NCI-H187 treated with DMSO at 0.1 percent for 48 hours (cell line): ENCODE data around the gene CORO7.

Experiments
- DNase-seq: peaks from one replicate; lab custom pipeline; 2025; lab: John Stamatoyannopoulos, UW

The CORO7 gene

DNA sequence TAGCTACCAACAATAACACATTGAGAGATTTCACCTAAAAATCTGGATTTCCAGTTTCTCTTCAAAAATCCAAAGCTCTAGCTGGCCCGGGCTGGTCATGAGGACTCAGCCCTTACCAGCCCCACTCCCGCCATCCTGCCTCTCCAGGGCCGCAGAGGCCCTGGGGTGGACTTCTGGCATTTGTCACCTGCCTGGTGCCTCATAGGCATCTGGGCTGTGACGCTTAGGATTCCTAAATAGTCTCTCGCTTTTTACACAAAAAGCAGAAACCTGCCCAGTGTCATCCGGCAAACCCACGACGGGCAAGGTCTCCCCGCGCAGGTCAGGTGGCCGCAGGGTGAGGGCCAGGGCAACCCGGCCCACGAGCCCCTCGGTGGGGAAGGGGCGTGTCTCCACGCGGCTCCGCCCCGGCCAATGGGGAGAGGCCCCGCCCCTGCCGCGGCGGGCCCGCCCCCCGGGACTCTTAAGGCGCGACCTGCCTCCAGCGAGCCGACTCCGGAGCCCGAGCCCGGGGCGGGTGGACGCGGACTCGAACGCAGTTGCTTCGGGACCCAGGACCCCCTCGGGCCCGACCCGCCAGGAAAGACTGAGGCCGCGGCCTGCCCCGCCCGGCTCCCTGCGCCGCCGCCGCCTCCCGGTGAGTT, 44.9 kb downstream of the CORO7 start, which contains the start of gene VASN:
Gene VASN (plus strand): TSS at position 492 of the 644 bp plus-strand sequence. CDS start 9,030 bp downstream, outside the sequence.
- DNase-seq, result no peak

DNA sequence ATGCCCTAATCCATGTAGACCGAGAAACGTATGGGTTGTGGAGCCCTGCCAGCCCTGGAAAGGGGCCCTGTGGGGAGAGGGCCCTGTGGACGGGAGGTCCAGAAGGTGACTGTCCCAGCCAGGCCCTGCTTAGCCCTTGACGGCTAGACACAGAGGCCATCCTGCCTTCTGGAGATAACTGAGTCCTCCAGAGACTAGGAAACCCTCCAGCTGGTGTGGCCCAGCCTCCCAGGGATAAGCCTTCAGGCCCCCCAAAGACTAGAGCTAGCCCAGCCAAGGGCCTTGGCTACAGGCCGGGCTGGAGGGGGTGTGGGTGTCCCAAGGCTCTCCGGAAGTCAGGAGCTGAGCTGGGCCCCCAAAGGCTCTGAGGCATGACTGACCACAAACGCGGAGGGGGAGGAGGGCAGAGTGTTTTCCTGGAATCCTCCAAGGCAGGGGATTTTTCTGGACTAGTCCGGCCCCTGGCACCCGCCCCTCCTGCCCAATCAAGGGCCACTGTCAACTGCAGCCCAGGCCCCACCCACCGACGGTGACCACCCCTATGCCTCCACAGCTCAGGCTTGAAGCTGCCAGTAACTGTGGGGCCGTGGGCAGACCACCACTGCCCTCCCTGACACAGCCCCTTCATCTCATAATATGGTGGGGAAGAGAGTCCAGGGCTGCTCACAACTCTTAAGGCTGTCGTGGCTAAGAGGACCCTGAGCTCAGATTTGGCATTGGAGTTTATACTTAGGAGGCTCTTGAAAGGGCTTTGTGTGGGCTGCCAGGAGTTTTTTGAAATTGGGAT, 45.6 kb downstream of the CORO7 start:
- no peak for DNase-seq

DNA sequence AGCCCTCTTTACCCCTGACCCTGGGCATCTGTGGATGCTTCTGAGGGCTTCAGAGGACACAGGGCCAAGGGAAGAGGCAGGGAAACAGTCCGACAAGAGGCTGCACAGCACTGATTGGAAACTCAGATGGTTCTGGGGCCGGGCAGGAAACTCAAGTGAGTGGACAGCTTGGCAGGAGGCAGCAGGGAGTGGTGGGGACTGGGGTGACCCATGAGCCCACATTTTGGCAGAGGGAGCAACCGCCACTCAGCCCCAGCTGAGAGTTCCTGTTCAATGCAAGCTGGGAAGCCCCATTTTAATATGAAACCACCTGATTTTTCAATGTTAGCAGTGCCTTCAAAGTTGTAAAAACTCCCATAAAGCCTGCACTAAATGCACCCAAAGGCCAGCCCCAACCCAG, 46.2 kb downstream of the CORO7 start:
- DNase-seq, result no peak

DNA sequence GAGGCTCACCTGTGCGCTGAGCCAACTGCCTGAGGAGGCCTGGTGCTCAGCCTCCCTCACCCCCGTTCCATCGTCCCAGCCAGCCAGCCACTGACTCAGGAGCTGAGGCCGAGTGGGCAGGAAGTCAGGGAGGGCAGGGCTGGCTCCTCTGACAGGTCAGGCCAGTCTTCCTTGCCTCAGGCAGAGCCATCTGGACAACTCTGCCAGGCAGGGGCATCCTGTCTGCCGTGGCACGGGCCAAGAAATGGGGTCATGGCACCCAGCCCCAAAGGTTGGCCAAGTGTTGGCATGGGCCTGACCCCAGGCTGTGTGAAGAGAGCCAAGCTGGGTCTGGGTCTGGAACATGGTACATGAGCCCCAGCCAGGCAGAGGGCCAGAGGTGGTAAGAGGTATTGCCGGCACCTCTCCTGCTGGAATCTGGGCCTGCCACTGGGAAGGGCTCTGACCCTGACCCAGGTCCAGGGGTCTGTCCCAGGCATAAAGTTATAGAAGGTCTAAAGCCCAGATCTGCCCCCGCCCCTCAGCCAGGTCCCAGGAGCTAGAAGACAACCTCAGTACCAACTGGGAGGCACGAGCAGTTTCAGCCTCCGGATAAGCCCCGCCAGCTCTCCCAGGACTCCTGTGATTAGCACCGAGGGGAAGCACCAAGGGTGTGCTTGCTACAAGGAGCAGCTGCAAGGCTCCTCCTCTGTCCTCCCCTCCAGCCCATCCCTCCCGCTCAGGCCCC, 47.2 kb downstream of the CORO7 start:
- DNase-seq, result no peak

DNA sequence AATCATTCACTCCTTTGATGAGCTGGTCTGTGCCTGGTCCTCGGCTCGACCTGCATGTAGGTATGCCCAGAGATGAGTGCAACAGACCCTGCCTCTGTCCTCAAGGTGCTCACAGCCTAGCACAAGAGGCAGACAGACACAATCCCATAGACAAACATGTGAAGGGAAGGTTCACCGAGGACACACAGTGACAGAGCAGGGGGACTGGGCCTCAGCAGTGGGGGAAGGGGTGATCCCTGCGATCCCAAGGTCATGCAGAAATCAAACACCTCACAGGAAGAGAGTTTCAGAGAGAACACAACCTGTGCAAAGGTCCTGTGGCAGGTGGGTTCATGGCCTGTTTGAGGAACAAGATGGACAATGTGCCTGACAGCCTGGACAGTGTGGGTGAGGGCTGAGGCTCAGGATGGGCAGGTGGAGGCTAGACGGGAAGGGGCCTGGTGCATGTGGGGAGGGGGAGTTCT, 49.0 kb downstream of the CORO7 start:
- no peak for DNase-seq

DNA sequence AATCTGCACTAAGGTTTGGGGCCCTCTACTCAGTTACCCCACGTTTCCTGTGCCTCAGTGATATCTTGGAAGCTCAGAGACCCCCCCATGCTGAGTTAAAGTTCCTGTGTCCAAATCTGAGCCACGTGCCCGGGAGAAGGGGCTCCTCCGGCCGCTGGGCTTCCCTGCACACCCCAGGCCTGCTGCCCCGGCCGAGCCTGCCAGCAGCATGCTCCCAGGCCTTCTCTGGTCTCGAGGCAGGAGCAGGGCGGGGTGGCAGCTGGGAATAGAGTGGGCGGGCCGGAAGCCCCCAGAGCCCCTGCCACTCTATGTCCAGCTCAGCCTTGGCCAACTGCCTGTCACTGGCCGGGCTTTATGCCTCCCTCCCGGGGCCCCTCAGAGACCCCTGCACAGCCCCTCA, 50.4 kb downstream of the CORO7 start:
- DNase-seq, result no peak

DNA sequence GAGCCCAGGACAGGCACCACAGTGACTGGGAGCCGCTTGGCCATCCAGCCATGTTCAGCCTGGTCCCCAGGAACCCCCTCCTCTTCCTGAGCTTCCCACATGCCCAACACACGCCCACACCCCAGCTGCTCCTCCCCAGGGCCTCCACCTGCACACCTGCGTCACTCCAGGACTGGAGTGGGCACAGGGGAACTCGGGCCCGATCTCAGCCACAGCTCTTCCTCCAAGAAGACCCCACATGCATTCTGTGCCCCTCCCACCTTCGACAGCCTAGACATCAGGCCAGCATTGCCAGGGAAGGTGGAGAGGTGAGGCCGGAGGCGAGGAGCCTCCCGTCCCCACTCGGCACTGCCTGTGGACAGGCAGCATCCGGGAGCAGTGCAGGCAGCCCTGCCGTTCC, 50.8 kb downstream of the CORO7 start:
- DNase-seq, result no peak

DNA sequence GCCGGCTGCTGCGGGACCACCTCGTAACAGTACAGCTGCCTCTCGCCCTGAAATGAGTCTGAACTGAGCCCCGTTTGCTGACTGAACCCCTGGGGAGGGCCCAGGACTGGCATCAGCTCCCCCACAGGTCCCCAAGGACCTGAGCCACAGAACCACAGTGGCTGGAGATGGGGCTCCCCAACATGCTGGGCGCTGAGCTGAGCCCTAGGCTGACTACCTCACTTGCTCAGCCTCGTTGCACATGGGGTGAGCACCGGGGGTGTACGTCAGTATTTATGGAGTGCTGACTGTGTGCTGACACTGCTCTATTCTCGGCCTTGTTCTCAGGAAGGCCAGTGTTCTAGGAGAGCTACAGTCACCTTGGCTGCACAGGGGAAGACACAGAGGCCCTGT, 51.4 kb downstream of the CORO7 start:
- no peak for DNase-seq

DNA sequence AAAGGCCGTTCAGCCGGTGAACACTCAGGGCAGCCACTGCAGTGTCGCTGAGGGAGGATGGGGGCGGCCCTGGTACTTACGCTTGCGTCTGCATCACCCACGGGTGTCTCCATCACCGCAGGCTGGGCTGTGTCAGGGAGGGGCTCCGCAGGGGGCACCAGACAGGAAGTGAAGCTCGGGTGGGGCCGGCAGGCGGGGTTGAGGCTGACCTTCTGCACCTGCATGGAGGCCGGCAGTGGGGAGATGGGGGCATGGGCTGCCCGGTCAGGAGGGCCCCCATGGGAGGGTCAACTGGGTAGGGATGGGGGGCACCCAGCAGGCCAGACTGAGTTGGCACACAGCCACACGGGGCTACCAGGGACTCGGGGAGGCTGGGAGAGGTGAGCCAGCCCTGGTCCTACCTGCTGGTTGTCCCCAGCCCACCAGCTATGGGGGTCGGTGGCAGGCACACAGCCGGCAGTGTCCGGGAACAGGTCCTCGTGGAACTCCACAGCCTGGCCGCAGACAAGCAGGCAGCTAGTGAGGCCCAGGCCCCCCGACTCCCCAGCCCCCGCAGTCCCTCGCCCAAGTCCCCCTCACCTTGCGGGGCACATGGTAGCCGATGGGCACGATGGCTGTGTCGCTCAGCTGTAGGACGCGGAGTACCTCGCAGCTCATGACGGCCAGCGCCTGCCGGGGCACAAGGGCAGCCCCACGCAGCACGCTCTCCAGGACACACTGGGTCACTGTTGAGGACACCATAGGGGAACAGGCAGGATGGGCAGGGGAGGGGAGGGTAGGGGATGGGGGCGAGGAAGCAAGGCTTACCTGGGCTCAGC, 52.0 kb downstream of the CORO7 start:
- no peak for DNase-seq

DNA sequence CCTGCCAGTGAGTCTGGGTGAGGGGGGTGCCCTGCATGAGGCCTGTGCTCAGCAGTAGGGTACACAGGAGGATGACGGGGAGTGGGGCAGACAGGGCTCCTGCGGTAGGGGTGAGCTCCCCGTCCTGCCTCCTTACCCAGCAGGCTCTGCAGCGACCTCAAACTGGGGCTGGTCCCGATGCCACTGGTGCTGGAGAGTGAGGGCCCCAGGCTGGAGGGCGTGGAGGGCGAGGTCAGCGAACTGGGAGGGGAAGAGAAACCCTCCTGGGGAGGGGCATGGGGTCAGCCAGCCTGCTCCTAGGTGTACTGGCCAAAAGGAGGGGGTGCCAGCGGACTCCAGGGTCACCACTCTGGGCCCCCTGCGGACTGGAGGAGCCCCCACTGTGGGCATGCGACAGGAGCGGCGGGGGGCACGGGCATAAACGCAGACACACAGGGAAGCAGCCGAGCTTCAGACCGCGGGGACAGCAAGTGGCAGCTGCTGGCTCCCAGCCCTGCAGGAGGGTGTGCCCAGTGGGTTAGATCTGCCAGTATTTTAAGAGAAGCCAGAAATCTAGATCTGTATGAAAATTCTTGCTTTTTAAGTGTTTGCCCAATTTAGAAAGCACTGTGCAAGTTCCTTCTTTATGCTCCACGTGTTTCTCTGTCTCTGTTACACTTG, 53.8 kb downstream of the CORO7 start:
- DNase-seq, result no peak

DNA sequence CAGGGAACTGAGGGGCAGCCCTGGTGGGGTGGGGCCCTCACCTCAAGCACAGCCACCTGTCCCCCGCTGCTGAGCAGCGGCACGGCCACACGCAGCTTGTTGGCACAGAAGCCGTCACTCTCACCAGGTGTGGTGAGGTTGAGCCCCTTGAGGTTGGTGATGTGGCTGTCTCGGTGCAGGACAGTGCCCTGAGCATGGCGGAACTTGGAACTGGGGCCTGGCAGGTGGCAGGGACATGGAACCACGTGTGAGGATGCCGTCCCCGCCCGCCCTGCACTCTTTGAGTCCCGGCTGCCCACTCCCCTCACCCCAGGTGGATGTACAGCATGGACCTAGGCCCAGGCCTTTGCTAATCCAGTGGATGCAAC, 54.5 kb downstream of the CORO7 start:
- DNase-seq, result no peak

DNA sequence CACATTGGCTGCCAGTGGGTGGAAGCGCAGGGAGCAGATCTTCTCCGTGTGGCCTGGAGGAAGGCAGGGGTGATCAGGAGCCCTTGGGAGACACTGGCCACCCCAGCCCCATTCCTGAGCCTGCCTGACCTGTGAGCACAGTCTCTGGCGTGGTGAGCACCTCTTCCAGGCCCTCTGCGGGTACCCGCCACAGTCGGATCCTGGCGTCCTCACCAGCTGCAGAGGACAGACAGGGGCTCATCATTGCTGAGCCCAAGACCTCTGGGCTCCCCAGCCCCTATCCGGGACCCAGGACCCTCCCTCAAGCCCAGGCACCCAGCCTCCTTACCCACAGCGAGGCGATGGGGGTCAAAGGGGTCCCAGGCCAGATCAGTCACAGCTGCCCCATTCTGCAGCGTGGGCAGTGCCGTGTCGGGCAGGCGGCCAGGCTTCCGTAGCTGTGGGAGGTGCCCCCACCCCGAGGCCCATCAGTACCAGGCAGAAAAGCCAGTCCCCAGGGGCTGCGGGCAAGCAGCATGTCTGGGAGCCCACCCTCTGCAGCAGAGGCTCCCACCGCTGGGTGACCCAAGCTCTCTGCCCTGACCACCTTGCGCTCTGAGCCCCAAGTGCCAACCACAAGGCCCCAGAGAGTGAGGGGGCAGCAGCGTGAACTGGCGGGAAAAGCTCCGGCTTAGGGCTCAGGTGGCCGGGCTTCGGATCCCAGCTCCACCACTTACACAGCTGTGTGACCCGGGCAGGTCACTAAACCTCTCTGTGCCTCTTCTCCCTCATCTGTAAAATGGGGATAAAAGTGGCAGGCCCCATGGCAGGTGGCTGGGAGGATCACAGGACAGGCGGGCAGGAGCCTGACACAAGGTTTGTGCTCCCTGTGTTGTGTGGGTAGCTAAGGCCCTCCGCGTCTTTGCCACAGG, 55.1 kb downstream of the CORO7 start:
- no peak for DNase-seq

DNA sequence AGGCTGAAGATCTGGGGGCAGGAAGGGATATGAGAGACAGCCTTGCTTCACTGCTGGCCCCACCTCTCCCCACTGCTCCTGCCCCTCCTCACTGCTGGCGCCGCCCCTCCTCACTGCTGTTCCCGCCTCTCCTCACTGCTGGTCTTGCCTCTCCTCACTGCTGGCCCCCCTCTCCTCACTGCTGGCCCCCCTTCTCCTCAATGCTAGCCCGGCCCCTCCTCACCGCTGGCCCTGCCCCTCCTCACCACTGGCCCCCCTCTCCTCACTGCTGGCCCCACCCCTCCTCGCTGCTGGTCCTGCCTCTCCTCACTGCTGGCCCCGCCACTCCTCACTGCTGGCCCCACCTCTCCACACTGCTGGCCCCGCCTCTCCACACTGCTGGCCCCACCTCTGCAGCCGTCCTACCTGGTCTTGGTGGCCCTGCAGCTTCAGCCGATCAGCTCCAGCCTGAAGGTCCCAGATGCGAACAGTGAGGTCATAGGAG, 55.8 kb downstream of the CORO7 start:
- no peak for DNase-seq

DNA sequence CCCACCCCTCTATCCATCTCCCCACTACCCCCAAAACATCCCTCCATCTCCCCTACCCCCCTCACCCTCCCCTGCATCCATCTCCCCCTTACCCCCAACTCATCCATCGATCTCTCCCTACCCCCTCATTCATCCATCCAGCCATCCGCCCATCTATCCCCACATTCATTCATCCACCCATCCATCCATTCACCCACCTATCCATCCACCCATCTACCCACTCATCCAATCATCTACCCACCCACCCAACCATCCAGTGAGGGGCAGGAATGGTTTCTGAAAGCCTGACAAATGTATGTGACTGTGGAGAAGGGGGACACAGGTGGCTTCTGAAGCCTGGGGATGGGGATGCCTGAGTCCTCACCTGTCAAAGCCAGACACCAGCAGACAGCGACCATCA, 56.5 kb downstream of the CORO7 start:
- DNase-seq, result no peak

DNA sequence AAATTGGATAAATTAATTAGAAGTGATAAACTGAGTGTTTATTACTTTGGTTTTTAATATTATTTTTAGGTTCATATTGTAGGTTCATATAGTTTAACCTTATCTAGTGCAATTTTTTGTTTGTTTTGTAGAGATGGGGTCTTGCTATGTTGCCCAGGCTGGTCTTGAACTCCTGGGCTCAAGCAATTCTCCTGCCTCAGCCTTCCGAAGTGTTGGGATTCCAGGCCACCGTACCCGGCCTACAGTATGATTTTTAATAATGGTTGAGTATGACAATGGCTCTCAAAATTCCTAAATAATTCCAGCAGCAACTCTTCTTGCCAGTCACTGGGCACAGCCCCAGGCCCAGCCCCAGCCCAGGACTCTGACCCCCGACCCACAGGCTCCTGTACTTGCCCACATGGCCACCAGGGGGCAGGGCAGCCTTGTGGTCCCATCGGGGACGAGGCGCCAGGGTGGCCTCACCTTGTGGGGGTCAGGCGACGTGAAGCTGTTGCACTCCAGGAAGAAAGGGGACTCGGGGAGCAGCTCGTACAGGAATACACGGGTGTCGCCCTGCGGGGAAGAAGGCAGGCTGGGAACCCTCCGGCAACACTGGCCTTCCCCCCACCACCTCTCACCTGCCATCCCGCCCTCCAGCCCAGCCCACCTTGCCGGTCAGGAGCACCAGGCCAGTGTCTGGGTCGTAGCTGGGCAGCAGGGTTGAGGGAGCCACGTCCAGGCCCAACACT, 57.4 kb downstream of the CORO7 start:
- no peak for DNase-seq

DNA sequence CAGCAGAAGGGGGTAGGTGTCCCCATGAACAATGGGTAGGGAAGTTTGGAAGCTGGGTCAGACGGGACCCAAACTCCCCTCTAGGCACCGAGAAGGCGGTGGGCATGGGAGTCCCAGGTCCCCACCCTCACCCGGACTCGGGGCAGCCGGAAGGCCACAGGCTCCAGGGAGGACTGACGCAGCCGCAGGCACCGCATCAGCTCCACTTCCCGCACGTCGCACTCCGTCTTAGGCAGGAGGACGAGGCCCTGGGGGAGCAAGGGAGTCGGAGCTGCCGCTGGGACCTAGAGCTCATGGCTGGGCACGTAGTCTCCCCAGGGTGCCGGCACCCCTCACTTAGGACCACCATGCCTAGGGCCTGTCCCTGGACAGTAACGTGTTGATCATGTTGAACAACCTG, 58.2 kb downstream of the CORO7 start:
- no peak for DNase-seq

DNA sequence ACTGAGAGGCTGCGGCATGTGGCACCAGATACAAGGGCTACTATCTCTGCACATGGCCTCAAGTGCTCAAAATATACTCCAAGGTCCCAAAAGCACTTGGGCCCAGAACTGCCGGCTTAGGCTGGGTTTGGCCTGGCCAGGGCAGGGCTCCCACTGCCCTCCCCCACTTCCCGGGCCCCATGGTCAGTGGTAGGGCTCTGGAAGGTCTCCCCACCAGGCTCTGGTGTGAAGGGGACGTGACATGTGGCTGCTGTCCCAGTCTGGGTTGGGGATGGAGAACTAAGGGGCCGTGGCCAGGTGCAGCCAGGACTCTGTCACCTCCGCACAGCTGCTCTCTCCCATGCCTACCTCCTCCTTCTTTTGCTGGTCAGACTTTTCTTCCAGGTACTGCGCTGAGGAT, 59.6 kb downstream of the CORO7 start:
- DNase-seq, result no peak

DNA sequence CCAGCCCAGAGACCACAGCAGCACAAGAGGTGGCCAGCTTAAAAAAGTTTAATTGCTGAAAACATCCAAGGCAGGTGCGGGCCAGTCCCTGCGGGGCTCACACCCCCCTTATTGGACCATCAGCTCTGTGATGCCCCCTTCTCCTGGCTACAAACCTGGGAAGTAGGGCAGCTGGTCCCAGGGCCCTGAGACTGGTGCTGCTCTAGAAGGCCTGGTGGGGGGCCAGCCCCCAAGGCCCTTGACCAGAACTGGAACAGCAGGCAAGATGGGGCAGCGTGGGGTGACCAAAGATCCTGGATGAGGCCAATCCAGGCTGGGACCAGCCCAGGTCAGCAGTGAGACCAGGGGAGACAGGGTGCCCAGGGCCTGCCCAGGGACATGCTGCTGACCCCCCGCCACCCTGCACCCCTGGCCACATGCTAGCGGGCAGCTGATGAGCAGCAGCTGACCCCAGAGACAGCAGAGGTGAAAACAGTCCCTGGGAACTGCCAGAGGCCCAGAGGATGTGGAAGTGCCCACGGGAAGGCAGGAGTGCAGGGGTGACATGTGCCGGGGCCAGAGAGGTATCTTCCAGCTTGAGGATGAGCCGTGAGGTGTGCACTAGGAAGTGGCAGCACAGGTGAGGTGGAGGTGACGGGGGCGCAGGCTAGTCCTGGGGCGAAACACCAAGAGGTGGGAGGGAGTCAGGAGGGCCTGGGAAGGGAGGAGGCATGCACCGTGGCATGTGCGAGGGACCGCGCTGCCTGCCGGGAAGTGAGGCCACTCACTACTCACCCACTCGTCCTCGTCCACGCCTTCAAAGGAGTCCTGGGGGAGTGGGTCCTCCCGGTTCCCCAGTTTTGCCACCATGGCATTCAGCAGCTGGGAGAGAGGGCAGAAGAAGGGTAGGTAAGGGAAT, 61.6 kb downstream of the CORO7 start:
- DNase-seq, result no peak

DNA sequence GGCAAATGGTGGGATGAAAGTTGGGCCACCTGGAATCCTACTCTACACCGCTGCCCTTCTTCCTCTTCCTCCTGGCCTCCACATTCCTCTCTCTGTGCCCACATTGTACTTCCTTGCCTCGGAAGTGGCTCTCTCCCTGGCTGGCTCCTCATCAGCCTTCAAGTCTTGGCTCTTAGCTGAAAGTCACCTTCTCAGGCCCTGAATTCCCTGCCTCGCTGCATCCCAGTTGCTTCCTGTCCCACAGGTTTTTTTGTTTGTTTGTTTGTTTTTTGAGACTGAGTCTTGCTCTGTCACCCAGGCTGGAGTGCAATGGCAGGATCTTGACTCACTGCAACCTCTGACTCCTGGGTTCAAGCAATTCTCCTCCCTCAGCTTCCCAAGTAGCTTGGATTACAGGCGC, 62.7 kb downstream of the CORO7 start:
- no peak for DNase-seq
